Stimulated activated CD8-positive, alpha-beta memory T cell treated with anti-CD3 and anti-CD28 coated beads, Interleukin-2, amount 100 ng/mL, for 1 hour (primary cell): ENCODE measurements around the gene RET.

Source experiments
- DNase-seq, 2 donors: peaks; one replicate each; pipeline ENCODE4 v3.0.0-alpha.2; 2020; ENCODE audit warnings: low read depth in 2 of 2

The RET gene

DNA sequence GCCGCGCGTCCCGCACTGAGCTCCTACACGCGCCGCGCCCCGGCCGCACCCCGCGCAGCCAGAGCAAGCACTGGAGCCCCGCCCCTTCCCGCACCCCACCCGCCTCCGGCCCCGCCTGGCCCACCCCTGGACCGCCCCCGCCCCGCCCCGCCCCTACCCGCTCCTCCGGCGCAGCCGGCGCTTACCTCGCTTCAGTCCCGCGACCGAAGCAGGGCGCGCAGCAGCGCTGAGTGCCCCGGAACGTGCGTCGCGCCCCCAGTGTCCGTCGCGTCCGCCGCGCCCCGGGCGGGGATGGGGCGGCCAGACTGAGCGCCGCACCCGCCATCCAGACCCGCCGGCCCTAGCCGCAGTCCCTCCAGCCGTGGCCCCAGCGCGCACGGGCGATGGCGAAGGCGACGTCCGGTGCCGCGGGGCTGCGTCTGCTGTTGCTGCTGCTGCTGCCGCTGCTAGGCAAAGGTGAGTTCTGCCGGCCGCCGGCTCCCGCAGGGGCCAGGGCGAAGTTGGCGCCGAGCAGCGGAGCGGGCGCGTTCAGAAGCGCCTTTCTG lies at the start of gene RET:
Gene RET, plus strand, starts transcription at position 194 of the 545 bp plus-strand sequence. Its CDS starts 190 bp downstream, at position 384.
- DNase-seq, result no peak

DNA sequence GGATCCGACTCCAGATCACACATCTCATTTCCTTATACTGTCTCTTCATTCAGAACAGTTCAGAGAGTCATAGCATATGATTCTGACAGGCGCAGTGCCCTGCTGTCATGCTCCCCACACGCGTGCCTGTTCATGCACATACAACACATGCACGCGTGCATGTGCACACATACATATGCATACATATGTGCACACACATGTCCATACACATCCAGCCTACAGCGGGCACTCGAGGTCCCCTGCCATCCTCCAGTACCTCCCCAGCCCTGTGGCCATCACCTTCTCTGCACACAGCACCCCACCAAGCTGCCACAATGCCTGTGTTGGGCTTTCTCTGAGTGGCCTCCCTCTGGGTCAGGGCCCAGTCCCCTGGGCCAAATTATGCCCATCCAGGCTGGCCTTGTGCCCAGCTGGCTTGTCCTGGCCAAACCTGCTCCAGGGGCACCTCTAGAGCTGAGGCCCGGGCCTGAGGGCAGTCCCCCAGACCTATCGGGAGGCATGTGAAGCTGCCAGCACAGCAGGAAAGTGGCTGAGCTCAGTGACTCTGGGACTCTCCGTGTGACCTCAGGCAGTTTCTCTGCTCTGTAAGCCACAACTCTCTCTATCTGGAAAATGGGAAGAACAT lies 49.4 kb upstream of the RET start:
- no peak for DNase-seq

DNA sequence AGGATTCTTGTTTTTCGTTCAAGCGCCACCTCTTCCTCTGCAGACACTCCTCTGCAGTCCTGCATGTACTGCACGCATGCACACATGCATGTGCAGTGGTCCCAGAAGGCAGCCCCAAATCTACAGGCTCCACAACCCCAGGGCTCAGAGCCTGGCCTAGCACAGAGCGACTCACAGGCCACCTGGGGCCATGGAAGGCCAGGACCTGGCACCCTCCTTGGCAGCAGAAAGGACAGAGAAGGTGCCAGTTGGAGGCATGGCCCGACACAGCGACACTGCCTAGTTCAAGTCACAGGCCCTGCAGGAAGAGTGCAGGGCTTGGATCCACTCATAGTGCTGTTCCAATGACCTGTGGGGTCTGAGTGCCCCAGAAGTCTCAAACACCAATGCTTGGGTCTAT lies 48.7 kb upstream of the RET start:
- no peak for DNase-seq

DNA sequence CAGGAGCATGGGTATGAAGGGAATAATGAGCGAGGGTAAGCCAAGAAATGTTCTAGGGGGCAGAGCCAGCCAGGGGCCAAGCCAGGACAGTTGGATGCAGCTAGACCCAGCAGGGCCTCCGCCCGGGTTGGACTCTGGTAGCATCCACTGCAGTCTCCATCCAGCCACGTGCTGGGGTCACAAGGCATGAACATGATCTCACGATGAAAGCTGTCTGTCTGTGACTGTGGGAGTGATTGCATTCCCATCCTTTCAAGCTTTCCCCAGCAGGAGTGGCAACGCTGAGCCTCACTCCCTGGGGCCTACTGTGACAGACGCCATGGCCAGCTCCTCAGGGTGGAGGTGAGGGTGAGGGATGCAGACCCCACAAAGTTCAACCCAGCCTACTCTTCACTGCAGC lies 47.8 kb upstream of the RET start:
- DNase-seq, result no peak

DNA sequence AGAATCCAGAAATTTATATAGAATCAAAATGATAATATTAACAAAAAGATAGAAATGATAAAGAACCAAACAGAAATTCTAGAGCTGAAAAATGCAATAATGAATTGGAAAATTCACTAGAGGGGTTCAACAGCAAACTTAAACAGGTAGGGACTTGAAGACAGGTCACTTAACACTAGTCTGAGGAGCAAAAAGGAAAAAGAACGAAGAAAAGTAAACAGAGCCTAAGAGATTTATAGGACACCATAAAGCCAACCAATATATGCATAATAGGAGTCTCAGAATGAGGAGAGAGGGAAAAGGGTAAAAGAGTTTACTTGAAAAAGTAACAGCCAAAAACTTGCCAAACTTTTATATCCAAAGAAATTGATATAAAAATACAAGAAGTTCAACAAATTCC lies 44.3 kb upstream of the RET start:
- DNase-seq, result no peak

DNA sequence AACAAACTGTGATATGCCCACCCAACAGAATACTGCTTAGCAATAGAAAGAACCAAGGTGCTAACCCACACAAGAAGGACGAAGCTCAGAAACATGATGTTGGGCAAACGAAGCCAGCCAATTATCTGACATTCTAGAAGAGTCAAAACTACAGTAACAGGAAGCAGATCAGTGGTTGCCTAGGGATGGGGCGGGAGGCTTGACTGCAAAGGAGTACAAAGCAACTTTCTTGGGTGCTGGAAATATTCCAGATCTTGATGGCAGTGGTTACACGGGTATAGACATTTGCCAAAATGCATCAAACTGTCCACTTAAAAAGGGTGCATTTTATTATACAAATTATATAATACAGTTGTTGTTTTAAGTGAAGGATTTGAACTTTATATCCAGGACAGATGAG lies 41.1 kb upstream of the RET start:
- DNase-seq, result no peak

GRCh38 chr10:43036481-43037428 lies 40.1 kb upstream of the RET start:
- DNase-seq, result no peak

DNA sequence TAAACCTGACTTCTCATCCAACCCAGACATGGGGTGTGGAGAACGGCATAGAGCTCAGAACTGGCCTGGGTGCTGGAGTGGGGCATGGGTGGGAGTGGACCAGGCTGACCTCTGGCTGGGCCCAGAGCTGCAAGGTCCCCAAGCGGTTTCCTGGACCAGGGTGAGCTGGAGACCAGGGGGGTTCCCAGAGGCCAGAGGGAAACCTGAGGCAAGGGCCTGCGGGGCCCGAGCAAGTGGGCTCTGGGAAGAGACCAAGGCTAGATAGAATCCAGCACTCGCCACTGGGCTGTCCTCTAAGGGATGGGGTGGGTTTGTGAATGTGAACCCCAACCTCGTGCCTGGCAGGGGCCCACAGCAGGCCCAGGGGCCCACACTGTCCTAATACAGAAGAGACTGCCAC lies 39.4 kb upstream of the RET start:
- no peak for DNase-seq

GRCh38 chr10:43037942-43038782 lies 38.7 kb upstream of the RET start:
- DNase-seq, result no peak

- no peak for DNase-seq
These were observed 37.9 kb upstream of the RET start for GRCh38 chr10:43038783-43039623.

GRCh38 chr10:43039624-43040481 lies 37.0 kb upstream of the RET start:
- no peak for DNase-seq

- DNase-seq, result no peak
These were observed 36.2 kb upstream of the RET start for GRCh38 chr10:43040482-43041256.

- no peak for DNase-seq
These were observed 35.2 kb upstream of the RET start for GRCh38 chr10:43041422-43042342.

GRCh38 chr10:43042503-43043341 lies 34.1 kb upstream of the RET start:
- no peak for DNase-seq

- no peak for DNase-seq
These were observed 33.5 kb upstream of the RET start for GRCh38 chr10:43043342-43043772.

DNA sequence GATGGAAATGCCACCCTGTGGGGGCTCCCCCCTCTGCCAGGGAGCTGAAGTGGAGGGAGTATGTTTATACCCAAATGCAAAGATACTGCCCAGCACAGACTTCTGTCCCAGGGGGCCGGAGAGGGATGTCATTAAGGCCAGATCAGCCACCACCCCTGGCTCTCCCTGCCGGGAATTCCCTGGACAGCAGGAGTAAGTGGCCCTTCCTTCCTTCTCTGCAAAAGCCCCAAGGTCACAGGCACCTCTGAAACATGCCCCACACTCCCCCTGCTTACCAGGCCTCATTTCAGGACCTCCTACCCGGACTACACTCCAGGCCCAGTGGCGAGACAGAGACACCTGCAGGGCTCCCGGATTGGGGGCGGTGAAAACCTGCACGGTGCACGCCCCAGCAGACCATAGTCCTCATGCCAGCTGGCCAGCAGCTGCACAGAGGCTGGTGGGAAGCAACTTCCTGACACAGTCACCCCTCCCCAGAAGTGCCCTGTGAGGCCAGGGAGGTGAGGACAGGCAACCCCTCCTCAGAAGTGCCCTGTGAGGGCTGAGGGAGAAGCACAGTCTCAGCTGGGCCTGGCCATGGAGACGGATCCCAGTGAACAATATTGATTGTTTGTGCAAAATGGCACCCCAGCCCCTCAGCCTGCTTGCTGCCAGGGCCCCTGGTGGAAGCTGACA lies 33.0 kb upstream of the RET start:
- no peak for DNase-seq
